GM11168 (cell line): Measurements from ENCODE around the gene LCE3E.
"Not testable (repeated sequence)": the region's sequence is repeated elsewhere in the genome, so short reads cannot be mapped to it uniquely, and the experiment has no call there.

ENCODE experiments used
- in situ Hi-C: fragments of 300-500 bp; cut with MboI; formaldehyde crosslinking; loops from one replicate; pipeline ENCODE4 v1.12.0; 2022; ENCODE audit warnings: low sequenced_read_pairs; ENCODE audit not compliant: unreplicated experiment

LCE3E gene

GRCh38 chr1:152566681-152567080, at the start of gene LCE3E:
LCE3E (minus strand) TSS chr1:152566780; CDS start chr1:152566208, 572 bp downstream.
- in situ Hi-C loops: no loop called here

- in situ Hi-C loops: no loop called here
Measured at GRCh38 chr1:152613511-152613910, 46.9 kb upstream of the LCE3E start, which contains the start of gene LCE3B. LCE3B (plus strand) TSS chr1:152613811; CDS start chr1:152613811, 0 bp downstream.

- in situ Hi-C loops: no loop called here
Measured at GRCh38 chr1:152599934-152600333, 33.4 kb upstream of the LCE3E start, which contains the start of gene LCE3C. LCE3C (plus strand) TSS chr1:152600234; CDS start chr1:152600732, 498 bp downstream.

GRCh38 chr1:152596986-152597385, 30.4 kb upstream of the LCE3E start:
- in situ Hi-C loops: no loop called here

- in situ Hi-C loops: no loop called here
Measured at GRCh38 chr1:152585586-152585985, 19.0 kb upstream of the LCE3E start.

- in situ Hi-C loops: no loop called here
Measured at GRCh38 chr1:152582647-152583046, 16.1 kb upstream of the LCE3E start.

GRCh38 chr1:152580433-152580832, 13.9 kb upstream of the LCE3E start, which contains the start of gene LCE3D:
LCE3D (minus strand) TSS chr1:152580516; CDS start chr1:152579936, 580 bp downstream.
- in situ Hi-C loops: no loop called here

GRCh38 chr1:152579526-152579925, 12.9 kb upstream of the LCE3E start:
- in situ Hi-C loops: not testable (repeated sequence)

- in situ Hi-C loops: no loop called here
Measured at GRCh38 chr1:152577168-152577567, 10.6 kb upstream of the LCE3E start.

GRCh38 chr1:152565535-152566215, 905 bp downstream of the LCE3E start:
- in situ Hi-C loops: no loop called here

GRCh38 chr1:152565115-152565514, 1.5 kb downstream of the LCE3E start:
- in situ Hi-C loops: no loop called here

GRCh38 chr1:152548358-152548757, 18.2 kb downstream of the LCE3E start:
- in situ Hi-C loops: not testable (repeated sequence)

- in situ Hi-C loops: no loop called here
Measured at GRCh38 chr1:152546704-152547103, 19.9 kb downstream of the LCE3E start.

GRCh38 chr1:152543820-152544219, 22.8 kb downstream of the LCE3E start:
- in situ Hi-C loops: no loop called here

- in situ Hi-C loops: no loop called here
Measured at GRCh38 chr1:152539901-152540300, 26.7 kb downstream of the LCE3E start.

GRCh38 chr1:152537496-152537895, 29.1 kb downstream of the LCE3E start:
- in situ Hi-C loops: no loop called here

- in situ Hi-C loops: no loop called here
Measured at GRCh38 chr1:152535774-152536173, 30.8 kb downstream of the LCE3E start.

GRCh38 chr1:152533327-152533938, 33.1 kb downstream of the LCE3E start:
- in situ Hi-C loops: no loop called here

- in situ Hi-C loops: no loop called here
Measured at GRCh38 chr1:152525080-152525641, 41.4 kb downstream of the LCE3E start.

GRCh38 chr1:152520561-152521090, 46.0 kb downstream of the LCE3E start:
- in situ Hi-C loops: no loop called here

- in situ Hi-C loops: no loop called here
Measured at GRCh38 chr1:152519851-152520250, 46.7 kb downstream of the LCE3E start.
